GM23338 (cell line): ENCODE measurements around the gene MYOM3. TPM values are rescaled to one million over a fixed set of nuclear protein-coding genes. Genes with fewer than 3 reads are reported as not detected.

Experiments used
- ATAC-seq: fragments of 200-7000 bp; cut with Tn5 transposase; 3 replicates; pipeline ENCODE4 v1.9.1; 2020
- DNase-seq: peaks from one replicate; pipeline ENCODE4 v3.0.0-alpha.2; 2015; ENCODE audit warnings: low spot score
- H2AFZ ChIP-seq: fragments of 200-600 bp; sonication (generic); 2 replicates; pipeline ENCODE4 v1.8.0; 2016; ENCODE audit warnings: antibody characterized with exemption, mild to moderate bottlenecking, moderate library complexity
- H3F3A ChIP-seq: fragments of 200-600 bp; sonication (generic); replicated peaks from 2 replicates; pipeline ENCODE4 v1.8.0; 2017; ENCODE audit warnings: antibody characterized with exemption, mixed run types, low read depth
- H3K27ac ChIP-seq: fragments of 200-600 bp; sonication (generic); 2 replicates; pipeline ENCODE4 v1.6.1; 2016; ENCODE audit warnings: low read depth
- H3K27me3 ChIP-seq: fragments of 200-600 bp; sonication (generic); 2 replicates; pipeline ENCODE4 v1.8.0; 2016; ENCODE audit warnings: mild to moderate bottlenecking, mixed run types, moderate library complexity; ENCODE audit not compliant: insufficient read depth
- H3K36me3 ChIP-seq: fragments of 200-600 bp; sonication (generic); 2 replicates; pipeline ENCODE4 v1.8.0; 2016; ENCODE audit warnings: mild to moderate bottlenecking; ENCODE audit not compliant: insufficient read depth
- H3K4me1 ChIP-seq: fragments of 200-600 bp; sonication (generic); 2 replicates; pipeline ENCODE4 v1.8.0; 2016; ENCODE audit warnings: mild to moderate bottlenecking, moderate library complexity; ENCODE audit not compliant: insufficient read depth
- H3K4me2 ChIP-seq: fragments of 200-600 bp; sonication (generic); 2 replicates; pipeline ENCODE4 v1.7.1; 2017; ENCODE audit warnings: mixed run types
- H3K4me3 ChIP-seq: fragments of 200-600 bp; sonication (generic); 2 replicates; pipeline ENCODE4 v1.6.1; 2016; ENCODE audit warnings: mixed run types
- H3K79me2 ChIP-seq: fragments of 200-600 bp; sonication (generic); replicated peaks from 2 replicates; pipeline ENCODE4 v1.8.0; 2017; ENCODE audit warnings: mild to moderate bottlenecking; ENCODE audit not compliant: insufficient read depth
- H3K9me2 ChIP-seq: fragments of 200-600 bp; sonication (generic); 2 replicates; pipeline ENCODE4 v1.8.0; 2017; ENCODE audit not compliant: insufficient read depth
- H4K20me1 ChIP-seq: fragments of 200-600 bp; sonication (generic); replicated peaks from 2 replicates; pipeline ENCODE4 v1.8.0; 2017; ENCODE audit warnings: mild to moderate bottlenecking; ENCODE audit not compliant: insufficient read depth
- H3K27ac Mint-ChIP-seq: 2 replicates; pipeline ENCODE4 v1.8.0; 2020; ENCODE audit warnings: inconsistent platforms, mild to moderate bottlenecking, moderate library complexity, mixed read lengths
- H3K27me3 Mint-ChIP-seq: 3 replicates; pipeline ENCODE4 v1.8.0; 2022; ENCODE audit warnings: low read depth, mild to moderate bottlenecking, moderate library complexity, mixed read lengths, inconsistent platforms; ENCODE audit not compliant: insufficient read depth, poor library complexity
- H3K36me3 Mint-ChIP-seq: 3 replicates; pipeline ENCODE4 v1.8.0; 2021; ENCODE audit warnings: low read depth, mild to moderate bottlenecking, inconsistent platforms, moderate library complexity, mixed read lengths
- H3K4me1 Mint-ChIP-seq: 3 replicates; pipeline ENCODE4 v1.8.0; 2020; ENCODE audit warnings: mild to moderate bottlenecking, inconsistent platforms, mixed read lengths
- H3K4me3 Mint-ChIP-seq: 3 replicates; pipeline ENCODE4 v1.8.0; 2021; ENCODE audit warnings: moderate library complexity, mild to moderate bottlenecking, inconsistent platforms, mixed read lengths
- H3K9me3 Mint-ChIP-seq: 3 replicates; pipeline ENCODE4 v1.8.0; 2020; ENCODE audit warnings: moderate library complexity, mild to moderate bottlenecking, inconsistent platforms, mixed read lengths
- CREB1 ChIP-seq: fragments of 250-450 bp; sonication (Bioruptor Pico); IDR thresholded peaks from 2 replicates; pipeline ENCODE4 v1.5.0; 2020; ENCODE audit warnings: low read depth, mild to moderate bottlenecking, moderate library complexity
- EZH2 ChIP-seq: fragments of 200-600 bp; sonication (generic); IDR thresholded peaks from one replicate; pipeline ENCODE4 v1.8.0; 2017; ENCODE audit warnings: antibody characterized with exemption, mild to moderate bottlenecking, low read depth; ENCODE audit not compliant: unreplicated experiment
- EZH2phosphoT487 ChIP-seq: fragments of 200-600 bp; sonication (generic); IDR thresholded peaks from one replicate; pipeline ENCODE4 v1.8.1; 2018; ENCODE audit warnings: antibody characterized with exemption; ENCODE audit not compliant: unreplicated experiment
- JUNB ChIP-seq: IDR thresholded peaks from one replicate; pipeline ENCODE4 v1.6.1; 2016; ENCODE audit warnings: antibody characterized with exemption; ENCODE audit not compliant: unreplicated experiment
- NANOG ChIP-seq: IDR thresholded peaks from 2 replicates; pipeline ENCODE4 v1.6.1; 2016; ENCODE audit warnings: antibody characterized with exemption, borderline replicate concordance
- POLR2AphosphoS5 ChIP-seq: IDR thresholded peaks from 2 replicates; pipeline ENCODE4 v1.6.1; 2016; ENCODE audit warnings: antibody characterized with exemption, low read depth
- STAT1 ChIP-seq: IDR thresholded peaks from one replicate; pipeline ENCODE4 v1.6.1; 2016; ENCODE audit warnings: antibody characterized with exemption; ENCODE audit not compliant: unreplicated experiment
- ZNF114 ChIP-seq: fragments of 250-450 bp; sonication (Bioruptor Pico); IDR thresholded peaks from 2 replicates; pipeline ENCODE4 v1.5.0; 2020; ENCODE audit warnings: mild to moderate bottlenecking, moderate library complexity
- ZNF331 ChIP-seq: fragments of 250-450 bp; sonication (Bioruptor Pico); IDR thresholded peaks from 2 replicates; pipeline ENCODE4 v1.5.0; 2020; ENCODE audit warnings: low read depth, mild to moderate bottlenecking, moderate library complexity
- polyA plus RNA-seq: library from polyadenylated mRNA; unstranded; fragments of >200 nt; fragmentation: Nextera tagmentation; extraction: Ambion mirVana; gene quantifications from 2 replicates; pipeline ENCODE4 v1.2.1, GENCODE V29; 2016
- total RNA-seq: library from RNA; depleted of rRNA; stranded (reverse); fragments of >200 nt; shearing (Covaris generic); gene quantifications from 2 replicates; pipeline ENCODE4 v1.2.3, GENCODE V29; 2014
- TF ChIP-seq, protein P1 (sequence below): IDR thresholded peaks from 2 replicates; pipeline ENCODE4 v1.6.1; 2016; ENCODE audit warnings: antibody characterized with exemption
- TF ChIP-seq, protein P2 (sequence below): IDR thresholded peaks from one replicate; pipeline ENCODE4 v1.6.1; 2018; ENCODE audit warnings: antibody characterized with exemption; ENCODE audit not compliant: unreplicated experiment
- TF ChIP-seq, protein P3 (sequence below): fragments of 250-450 bp; sonication (Bioruptor Pico); IDR thresholded peaks from 2 replicates; pipeline ENCODE4 v1.5.0; 2020; ENCODE audit warnings: mild to moderate bottlenecking, moderate library complexity
- TF ChIP-seq, protein P4 (sequence below), 2 experiments: fragments of 200-600 bp in 1 of 2; sonication (generic) in 1 of 2; conservative IDR thresholded peaks; 2 replicates each; pipeline versions ENCODE4 v1.5.1 to v1.6.1; 2016 to 2017; ENCODE audit warnings: antibody characterized with exemption in 2 of 2, low read depth in 2 of 2, mild to moderate bottlenecking in 2 of 2, moderate library complexity in 1 of 2

Gene MYOM3
- total and polyA plus RNA-seq, 2 experiments from 2014 or later, result not detected

DNA sequence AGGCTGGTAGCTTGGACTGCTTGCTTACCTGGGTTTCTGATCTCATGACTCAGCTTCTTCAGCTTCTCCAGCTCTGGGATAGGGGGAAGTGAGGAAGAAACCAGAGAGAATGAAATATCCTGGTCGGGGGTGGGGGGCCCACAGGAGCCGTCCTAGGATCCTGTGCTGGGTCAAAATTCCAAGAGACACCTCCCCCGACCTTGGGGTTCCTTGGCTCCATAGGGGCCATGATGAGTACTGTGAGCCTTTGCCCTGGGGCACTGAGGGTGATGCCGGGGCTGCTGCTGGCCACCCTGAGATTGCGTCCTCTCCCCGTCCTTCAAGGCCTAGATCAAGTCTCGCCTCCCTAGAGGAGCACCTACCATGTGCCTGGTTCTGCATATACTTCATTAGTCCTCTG lies 40.0 kb downstream of the MYOM3 start:
- no peak overlapping the region for H3K27ac ChIP-seq
- peak overlapping the region; percentile 89; the same call in 1 of the 2 replicates for H2AFZ ChIP-seq
- H3F3A ChIP-seq, result no peaks in the 10 kb centered on the region
- H3K36me3 ChIP-seq, result no peaks in the 10 kb centered on the region
- no peaks in the 10 kb centered on the region for H3K27me3 ChIP-seq
- H3K9me2 ChIP-seq, result no peaks in the 10 kb centered on the region
- no peak overlapping the region for H3K4me3 ChIP-seq
- Mint-ChIP-seq H3K36me3 (no peaks in the 10 kb centered on the region), H3K27me3 (no peaks in the 10 kb centered on the region), H3K9me3 (no peaks in the 10 kb centered on the region), H3K27ac (no peak overlapping the region), H3K4me3 (no peak overlapping the region), H3K4me1 (peaks cover 11% of the 10 kb centered on the region; the same call in 2 of the 3 replicates)
- H3K4me1 ChIP-seq, result peaks cover 5% of the 10 kb centered on the region
- no peaks in the 10 kb centered on the region for H3K79me2 ChIP-seq
- DNase-seq (no peak), ATAC-seq (no peak)
- 0 out of 2 replicates have a peak overlapping the region, but pooled peaks have one; percentile 62 for H3K4me2 ChIP-seq
- H4K20me1 ChIP-seq, result no peaks in the 10 kb centered on the region
- TF ChIP-seq JUNB (no peak), EZH2 (no peak), ZNF331 (CRISPR knock-in tag) (no peak), NANOG (no peak), CREB1 (no peak), POLR2AphosphoS5 (no peak), EZH2phosphoT487 (no peak), STAT1 (no peak), ZNF114 (no peak)
- TF ChIP-seq, protein P1, sequence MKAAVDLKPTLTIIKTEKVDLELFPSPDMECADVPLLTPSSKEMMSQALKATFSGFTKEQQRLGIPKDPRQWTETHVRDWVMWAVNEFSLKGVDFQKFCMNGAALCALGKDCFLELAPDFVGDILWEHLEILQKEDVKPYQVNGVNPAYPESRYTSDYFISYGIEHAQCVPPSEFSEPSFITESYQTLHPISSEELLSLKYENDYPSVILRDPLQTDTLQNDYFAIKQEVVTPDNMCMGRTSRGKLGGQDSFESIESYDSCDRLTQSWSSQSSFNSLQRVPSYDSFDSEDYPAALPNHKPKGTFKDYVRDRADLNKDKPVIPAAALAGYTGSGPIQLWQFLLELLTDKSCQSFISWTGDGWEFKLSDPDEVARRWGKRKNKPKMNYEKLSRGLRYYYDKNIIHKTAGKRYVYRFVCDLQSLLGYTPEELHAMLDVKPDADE, result no peak
- TF ChIP-seq, protein P2, sequence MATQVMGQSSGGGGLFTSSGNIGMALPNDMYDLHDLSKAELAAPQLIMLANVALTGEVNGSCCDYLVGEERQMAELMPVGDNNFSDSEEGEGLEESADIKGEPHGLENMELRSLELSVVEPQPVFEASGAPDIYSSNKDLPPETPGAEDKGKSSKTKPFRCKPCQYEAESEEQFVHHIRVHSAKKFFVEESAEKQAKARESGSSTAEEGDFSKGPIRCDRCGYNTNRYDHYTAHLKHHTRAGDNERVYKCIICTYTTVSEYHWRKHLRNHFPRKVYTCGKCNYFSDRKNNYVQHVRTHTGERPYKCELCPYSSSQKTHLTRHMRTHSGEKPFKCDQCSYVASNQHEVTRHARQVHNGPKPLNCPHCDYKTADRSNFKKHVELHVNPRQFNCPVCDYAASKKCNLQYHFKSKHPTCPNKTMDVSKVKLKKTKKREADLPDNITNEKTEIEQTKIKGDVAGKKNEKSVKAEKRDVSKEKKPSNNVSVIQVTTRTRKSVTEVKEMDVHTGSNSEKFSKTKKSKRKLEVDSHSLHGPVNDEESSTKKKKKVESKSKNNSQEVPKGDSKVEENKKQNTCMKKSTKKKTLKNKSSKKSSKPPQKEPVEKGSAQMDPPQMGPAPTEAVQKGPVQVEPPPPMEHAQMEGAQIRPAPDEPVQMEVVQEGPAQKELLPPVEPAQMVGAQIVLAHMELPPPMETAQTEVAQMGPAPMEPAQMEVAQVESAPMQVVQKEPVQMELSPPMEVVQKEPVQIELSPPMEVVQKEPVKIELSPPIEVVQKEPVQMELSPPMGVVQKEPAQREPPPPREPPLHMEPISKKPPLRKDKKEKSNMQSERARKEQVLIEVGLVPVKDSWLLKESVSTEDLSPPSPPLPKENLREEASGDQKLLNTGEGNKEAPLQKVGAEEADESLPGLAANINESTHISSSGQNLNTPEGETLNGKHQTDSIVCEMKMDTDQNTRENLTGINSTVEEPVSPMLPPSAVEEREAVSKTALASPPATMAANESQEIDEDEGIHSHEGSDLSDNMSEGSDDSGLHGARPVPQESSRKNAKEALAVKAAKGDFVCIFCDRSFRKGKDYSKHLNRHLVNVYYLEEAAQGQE, result no peak
- TF ChIP-seq, protein P3, sequence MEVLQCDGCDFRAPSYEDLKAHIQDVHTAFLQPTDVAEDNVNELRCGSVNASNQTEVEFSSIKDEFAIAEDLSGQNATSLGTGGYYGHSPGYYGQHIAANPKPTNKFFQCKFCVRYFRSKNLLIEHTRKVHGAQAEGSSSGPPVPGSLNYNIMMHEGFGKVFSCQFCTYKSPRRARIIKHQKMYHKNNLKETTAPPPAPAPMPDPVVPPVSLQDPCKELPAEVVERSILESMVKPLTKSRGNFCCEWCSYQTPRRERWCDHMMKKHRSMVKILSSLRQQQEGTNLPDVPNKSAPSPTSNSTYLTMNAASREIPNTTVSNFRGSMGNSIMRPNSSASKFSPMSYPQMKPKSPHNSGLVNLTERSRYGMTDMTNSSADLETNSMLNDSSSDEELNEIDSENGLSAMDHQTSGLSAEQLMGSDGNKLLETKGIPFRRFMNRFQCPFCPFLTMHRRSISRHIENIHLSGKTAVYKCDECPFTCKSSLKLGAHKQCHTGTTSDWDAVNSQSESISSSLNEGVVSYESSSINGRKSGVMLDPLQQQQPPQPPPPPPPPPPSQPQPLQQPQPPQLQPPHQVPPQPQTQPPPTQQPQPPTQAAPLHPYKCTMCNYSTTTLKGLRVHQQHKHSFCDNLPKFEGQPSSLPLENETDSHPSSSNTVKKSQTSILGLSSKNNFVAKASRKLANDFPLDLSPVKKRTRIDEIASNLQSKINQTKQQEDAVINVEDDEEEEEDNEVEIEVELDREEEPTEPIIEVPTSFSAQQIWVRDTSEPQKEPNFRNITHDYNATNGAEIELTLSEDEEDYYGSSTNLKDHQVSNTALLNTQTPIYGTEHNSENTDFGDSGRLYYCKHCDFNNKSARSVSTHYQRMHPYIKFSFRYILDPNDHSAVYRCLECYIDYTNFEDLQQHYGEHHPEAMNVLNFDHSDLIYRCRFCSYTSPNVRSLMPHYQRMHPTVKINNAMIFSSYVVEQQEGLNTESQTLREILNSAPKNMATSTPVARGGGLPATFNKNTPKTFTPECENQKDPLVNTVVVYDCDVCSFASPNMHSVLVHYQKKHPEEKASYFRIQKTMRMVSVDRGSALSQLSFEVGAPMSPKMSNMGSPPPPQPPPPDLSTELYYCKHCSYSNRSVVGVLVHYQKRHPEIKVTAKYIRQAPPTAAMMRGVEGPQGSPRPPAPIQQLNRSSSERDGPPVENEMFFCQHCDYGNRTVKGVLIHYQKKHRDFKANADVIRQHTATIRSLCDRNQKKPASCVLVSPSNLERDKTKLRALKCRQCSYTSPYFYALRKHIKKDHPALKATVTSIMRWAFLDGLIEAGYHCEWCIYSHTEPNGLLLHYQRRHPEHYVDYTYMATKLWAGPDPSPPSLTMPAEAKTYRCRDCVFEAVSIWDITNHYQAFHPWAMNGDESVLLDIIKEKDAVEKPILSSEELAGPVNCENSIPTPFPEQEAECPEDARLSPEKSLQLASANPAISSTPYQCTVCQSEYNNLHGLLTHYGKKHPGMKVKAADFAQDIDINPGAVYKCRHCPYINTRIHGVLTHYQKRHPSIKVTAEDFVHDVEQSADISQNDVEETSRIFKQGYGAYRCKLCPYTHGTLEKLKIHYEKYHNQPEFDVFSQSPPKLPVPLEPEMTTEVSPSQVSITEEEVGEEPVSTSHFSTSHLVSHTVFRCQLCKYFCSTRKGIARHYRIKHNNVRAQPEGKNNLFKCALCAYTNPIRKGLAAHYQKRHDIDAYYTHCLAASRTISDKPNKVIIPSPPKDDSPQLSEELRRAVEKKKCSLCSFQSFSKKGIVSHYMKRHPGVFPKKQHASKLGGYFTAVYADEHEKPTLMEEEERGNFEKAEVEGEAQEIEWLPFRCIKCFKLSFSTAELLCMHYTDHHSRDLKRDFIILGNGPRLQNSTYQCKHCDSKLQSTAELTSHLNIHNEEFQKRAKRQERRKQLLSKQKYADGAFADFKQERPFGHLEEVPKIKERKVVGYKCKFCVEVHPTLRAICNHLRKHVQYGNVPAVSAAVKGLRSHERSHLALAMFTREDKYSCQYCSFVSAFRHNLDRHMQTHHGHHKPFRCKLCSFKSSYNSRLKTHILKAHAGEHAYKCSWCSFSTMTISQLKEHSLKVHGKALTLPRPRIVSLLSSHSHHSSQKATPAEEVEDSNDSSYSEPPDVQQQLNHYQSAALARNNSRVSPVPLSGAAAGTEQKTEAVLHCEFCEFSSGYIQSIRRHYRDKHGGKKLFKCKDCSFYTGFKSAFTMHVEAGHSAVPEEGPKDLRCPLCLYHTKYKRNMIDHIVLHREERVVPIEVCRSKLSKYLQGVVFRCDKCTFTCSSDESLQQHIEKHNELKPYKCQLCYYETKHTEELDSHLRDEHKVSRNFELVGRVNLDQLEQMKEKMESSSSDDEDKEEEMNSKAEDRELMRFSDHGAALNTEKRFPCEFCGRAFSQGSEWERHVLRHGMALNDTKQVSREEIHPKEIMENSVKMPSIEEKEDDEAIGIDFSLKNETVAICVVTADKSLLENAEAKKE, result no peak
- TF ChIP-seq, protein P4, sequence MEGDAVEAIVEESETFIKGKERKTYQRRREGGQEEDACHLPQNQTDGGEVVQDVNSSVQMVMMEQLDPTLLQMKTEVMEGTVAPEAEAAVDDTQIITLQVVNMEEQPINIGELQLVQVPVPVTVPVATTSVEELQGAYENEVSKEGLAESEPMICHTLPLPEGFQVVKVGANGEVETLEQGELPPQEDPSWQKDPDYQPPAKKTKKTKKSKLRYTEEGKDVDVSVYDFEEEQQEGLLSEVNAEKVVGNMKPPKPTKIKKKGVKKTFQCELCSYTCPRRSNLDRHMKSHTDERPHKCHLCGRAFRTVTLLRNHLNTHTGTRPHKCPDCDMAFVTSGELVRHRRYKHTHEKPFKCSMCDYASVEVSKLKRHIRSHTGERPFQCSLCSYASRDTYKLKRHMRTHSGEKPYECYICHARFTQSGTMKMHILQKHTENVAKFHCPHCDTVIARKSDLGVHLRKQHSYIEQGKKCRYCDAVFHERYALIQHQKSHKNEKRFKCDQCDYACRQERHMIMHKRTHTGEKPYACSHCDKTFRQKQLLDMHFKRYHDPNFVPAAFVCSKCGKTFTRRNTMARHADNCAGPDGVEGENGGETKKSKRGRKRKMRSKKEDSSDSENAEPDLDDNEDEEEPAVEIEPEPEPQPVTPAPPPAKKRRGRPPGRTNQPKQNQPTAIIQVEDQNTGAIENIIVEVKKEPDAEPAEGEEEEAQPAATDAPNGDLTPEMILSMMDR (conservative IDR thresholded peaks at IDR 0.05; ENCODE audit: low read depth in 2 of 2), result no peak
